NCI-H2227 (cell line): ENCODE results near the gene MAPKAPK5.
"Not testable (repeated sequence)": the region's sequence is repeated elsewhere in the genome, so short reads cannot be mapped to it uniquely, and the experiment has no call there.

Source experiments
- DNase-seq: peaks from one replicate; lab custom pipeline; 2025; ENCODE audit not compliant: unreplicated experiment; lab: John Stamatoyannopoulos, UW

MAPKAPK5 gene

DNA sequence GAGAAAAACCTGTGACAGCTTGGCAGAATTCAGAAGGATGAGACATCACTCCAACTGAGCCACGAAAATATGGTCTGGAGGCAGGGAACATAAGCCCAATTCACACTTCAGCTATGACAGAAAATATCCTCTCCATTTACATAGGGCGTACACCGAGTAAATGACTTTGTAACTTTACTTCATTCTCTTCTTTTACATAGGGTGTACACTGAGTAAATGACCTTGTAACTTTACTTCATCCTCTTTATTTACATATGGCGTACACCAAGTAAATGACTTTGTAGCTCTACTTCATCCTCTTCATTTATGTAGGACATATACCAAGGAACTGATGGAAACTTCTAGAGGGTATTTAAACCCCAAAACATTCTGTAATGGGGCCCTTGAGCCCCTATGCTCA is 14.1 kb upstream of the MAPKAPK5 start:
- no peak for DNase-seq

DNA sequence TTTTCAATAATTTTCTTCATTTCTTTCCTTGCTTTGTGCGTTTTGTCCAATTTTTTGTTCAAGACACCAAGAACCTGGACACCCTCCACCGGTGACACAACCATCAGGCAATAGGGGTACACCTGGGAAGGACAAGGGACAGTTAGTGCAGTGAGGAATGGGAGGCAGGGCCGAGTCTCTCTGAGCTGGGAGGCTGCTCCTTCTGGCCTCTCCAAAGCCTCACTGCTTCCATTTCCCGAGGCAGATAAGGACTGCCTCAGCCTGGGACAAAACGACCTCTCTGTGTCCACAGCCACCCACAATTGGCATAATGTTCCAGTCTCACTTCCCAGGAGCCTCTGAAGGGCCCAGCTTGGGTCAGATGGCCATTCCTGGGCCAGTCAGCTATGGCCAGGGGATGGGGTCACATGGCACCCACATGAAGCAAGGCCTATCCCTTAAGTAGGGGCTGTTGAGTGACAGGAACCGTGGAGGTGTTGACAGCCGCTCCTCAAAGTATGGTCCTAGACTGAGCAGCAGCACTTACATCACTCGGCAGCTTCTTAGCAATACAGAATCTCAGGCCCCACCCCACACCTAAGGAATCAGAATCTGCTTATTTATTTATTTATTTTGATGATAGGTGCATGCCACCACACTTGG is 13.6 kb upstream of the MAPKAPK5 start:
- DNase-seq = no peak

DNA sequence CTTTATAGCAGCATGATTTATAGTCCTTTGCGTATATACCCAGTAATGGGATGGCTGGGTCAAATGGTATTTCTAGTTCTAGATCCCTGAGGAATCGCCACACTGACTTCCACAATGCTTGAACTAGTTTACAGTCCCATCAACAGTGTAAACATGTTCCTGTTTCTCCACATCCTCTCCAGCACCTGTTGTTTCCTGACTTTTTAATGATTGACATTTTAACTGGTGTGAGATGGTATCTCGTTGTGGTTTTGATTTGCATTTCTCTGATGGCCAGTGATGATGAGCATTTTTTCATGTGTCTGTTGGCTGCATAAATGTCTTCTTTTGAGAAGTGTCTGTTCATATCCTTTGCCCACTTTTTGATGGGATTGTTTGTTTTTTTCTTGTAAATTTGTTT is 12.4 kb upstream of the MAPKAPK5 start:
- DNase-seq = not testable (repeated sequence)

DNA sequence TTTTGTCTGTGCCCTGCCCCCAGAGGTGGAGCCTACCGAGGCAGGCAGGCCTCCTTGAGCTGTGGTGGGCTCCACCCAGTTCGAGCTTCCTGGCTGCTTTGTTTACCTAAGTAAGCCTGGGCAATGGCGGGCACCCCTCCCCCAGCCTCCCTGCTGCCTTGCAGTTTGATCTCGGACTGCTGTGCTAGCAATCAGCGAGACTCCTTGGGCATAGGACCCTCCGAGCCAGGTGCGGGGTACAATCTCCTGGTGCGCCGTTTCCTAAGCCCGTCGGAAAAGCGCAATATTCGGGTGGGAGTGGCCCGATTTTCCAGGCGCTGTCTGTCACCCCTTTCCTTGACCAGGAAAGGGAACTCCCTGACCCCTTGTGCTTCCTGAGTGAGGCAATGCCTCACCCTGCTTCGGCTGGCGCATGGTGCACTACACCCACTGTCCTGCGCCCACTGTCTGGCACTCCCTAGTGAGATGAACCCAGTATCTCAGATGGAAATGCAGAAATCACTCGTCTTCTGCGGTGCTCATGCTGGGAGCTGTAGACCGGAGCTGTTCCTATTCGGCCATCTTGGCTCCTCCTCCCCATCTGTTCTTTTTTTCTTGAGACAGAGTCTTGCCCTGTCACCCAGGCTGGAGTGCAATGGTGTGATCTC is 7.2 kb upstream of the MAPKAPK5 start:
- not testable (repeated sequence) for DNase-seq

DNA sequence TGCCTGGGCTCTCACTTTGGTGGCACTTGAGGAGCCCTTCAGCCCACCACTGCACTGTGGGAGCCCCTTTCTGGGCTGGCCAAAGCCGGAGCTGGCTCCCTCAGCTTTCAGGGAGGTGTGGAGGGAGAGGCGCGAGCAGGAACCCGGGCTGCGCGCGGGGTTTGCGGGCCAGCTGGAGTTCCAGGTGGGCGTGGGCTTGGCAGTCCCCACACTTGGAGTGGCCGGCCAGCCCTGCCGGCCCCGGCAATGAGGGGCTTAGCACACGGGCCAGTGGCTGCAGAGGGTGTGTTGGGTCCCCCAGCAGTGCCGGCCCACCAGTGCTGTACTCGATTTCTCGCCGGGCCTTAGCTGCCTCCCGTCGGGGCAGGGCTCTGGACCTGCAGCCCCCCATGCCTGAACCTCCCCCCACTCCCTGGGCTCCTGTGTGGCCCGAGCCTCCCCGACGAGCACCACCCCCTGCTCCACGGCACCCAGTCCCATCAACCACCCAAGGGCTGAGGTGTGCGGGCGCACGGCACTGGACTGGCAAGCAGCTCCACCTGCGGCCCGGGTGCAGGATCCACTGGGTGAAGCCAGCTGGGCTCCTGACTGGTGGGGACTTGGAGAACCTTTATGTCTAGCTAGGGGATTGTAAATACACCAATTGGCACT is 6.4 kb upstream of the MAPKAPK5 start:
- not testable (repeated sequence) for DNase-seq

DNA sequence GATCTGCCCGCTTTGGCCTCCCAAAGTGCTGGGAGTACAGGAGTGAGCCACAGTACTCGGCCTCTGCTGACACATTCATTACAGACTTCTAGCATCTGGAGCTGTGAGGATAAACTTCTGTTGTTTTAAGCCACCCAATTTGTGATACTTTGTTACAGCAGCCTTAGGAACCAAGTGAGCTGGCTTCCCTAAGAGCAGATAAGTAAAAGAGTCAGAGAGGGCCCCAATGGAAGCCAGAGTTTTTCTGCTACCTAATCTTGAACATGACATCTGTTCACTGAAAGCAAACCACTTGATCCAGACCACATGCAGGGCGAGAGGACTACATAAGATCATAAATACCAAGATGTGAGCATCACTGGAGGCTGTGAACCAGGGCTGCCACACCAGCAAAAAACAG is 3.7 kb upstream of the MAPKAPK5 start:
- DNase-seq = peak; percentile 28

DNA sequence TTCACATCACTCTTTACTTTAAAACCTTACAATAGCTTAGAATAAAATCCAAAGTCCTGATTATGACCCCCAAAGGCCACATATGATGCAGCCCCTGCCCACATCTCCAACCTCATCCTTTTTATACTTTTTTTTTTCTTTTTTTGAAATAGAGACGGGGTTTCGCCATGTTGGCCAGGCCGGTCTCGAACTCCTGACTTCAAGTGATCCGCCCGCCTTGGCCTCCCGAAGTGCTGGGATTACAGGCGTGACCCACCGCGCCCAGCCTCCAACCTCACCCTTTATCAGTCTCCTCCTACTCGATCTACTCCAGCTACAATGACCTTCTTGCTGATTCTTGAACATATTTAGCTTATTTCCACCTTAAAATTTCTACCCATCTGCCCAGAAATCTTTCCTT is 1.2 kb upstream of the MAPKAPK5 start:
- DNase-seq = no peak

DNA sequence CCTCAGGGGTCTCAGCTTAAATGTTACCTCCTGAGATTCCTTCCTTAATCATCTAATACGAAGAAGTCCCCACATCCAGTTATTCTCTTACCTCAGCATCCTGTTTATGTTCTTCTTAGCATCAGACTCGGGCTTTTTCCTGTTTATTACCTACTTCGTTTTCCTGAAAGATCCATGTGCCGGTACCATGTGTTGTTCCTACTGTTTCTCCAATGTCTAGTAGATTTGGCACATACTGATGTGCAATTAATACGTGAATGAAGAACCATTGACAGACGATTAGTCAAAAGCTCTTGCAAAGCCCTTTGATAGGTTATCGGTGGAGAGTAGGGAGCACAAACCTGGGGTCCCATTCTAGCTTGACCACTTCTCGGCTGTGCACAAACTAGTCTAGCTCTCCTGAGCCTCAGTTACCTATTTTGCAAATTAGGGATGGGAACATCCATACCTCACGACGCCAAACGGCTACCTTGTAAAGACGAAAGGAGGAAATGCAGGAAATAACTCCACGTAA is 735 bp upstream of the MAPKAPK5 start:
- DNase-seq = peak; percentile 20

DNA sequence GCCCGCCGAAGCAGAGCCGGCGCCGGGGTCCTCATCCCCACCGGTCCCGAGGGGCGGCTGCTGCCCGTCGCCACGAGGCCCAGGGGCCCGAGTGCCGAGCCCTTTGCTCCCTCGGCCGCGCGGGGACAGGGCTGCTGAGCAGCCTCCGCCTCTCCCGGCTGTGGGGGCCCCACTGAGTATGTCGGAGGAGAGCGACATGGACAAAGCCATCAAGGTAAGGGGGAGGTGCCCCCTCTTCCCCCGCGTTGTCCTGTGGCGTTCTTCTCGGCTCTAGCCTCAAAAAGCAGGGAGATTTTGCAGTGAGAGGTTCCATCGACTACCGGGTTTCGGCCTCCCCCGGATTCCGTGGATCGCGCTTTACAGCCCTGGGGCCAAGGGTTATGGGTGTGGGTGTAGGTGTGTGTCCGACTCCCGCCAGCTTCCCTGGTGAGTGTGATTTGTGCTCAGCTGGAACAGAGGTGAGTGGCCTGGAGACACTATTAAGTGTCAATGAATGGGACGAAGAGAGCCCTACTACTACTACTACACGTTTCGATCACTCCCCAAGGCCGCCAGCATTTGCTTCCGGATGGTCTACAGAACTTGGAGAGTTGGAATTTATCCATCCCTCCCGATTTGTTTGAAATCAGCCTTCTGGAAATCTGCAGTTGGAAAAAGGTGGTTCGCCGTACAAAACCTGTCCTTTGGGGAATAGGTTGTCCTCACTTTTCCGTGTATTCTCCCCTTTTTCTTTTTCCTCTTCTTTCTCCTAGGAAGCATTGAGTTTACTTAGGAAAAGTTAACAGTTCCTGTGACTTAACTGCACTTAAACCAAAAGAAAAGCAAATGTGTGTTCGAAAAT is 748 bp downstream of the MAPKAPK5 start:
- DNase-seq = peak; percentile 59

DNA sequence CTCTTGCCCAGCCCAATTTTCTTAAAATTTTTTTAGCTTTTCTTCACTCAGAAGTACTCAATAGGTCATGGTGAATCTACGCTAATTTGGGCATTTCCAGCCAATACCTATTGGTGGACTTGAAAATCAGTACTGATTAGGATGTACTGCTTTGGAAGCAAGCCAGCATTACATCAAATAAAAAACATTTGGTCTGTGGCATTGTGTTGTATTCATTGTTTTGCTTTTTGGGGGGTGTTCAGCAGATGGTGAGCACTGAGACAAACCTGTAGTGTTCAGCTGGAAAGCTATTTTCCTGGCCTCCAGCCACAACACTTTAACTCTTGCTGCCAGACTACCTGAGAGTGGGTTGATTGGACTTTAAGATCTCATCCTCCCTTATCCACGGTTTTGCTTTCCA is 4.0 kb downstream of the MAPKAPK5 start:
- DNase-seq = no peak

DNA sequence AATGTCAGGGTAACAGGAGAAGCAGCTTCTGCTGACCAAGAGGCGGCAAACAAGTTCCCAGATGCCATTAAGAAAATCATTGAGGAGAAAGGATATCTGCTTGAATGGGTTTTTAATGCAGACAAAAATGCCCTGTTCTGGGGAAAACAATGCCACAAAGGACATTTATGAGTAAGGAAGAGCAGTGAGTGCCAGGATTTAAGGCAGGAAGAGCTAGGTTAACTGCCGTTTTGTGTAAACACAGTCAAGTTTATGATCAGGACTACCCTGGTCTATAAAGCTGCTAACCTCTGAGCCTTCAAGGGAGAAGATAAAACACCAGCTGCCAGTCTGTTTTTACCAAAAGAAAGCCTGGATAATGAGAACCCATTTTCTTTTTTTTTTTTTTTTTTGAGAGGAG is 8.5 kb downstream of the MAPKAPK5 start:
- DNase-seq = no peak

DNA sequence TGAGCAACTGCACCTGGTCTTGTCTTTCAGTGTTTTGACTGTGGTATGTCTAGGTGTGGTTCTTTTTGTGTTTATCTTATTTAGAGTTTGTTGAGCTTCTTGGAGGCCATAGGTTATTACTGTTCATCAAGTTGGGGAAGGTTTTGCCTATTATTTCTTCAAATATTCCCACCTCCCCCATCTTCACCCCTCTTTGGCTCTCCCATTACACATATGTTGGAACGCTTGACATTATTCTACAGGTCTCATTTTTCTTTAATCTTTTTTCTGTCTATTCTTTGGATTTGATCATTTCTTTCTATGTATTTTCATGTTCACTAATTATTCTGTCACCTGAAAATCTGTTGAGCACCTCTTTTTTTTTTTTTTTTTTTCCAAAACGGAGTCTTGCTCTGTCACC is 16.2 kb downstream of the MAPKAPK5 start:
- no peak for DNase-seq

DNA sequence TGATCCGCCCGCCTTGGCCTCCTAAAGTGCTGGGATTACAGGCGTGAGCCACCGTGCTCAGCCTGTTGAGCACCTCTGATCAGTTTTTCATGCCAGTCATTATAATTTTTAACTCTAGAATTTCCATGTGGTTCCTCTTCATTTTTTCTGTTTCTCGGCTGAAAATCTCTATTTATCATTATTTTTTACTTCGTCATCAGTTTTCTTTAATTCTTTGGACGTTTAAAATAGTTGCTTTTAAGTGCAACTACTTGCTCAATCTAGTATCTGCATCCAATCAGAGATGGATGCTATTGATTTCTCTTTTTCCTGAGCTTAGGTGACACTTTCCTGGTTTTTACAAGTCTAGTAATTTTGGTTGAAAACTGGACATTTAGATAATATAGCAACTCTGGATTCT is 16.8 kb downstream of the MAPKAPK5 start:
- DNase-seq = no peak

DNA sequence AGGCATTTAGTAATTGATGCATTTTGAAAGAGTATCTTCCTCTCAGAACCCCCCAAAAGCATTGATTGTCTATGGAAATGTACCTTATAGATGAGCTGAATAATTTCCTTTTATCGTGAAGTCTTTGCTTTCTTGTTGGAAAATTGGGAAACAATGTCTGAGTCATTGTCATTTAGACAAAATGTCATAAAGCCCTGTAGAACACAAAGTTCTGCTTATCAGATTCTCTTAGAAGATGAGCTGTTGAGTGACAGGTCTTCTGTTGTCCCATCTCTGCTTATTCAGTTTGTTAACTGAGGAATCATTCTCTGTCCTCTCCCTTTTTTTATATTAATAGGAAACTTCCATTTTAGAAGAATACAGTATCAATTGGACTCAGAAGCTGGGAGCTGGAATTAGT is 22.9 kb downstream of the MAPKAPK5 start:
- no peak for DNase-seq

DNA sequence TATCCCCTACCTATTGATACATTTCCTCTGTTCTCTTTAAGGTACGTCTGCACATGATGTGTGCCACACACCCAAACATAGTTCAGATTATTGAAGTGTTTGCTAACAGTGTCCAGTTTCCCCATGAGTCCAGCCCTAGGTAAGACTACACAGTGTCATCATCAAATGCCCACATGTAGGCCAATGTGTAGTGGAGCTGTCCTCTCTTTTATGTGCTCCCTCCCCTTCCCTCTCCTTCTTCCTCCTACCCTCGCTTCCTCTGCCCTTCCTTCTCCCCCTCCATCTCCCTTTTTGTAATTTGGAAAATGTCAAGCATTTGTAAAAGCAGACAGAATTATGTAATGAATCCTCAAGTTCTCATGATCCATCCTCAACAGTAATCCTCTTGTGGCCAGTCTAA is 25.5 kb downstream of the MAPKAPK5 start:
- DNase-seq = no peak

DNA sequence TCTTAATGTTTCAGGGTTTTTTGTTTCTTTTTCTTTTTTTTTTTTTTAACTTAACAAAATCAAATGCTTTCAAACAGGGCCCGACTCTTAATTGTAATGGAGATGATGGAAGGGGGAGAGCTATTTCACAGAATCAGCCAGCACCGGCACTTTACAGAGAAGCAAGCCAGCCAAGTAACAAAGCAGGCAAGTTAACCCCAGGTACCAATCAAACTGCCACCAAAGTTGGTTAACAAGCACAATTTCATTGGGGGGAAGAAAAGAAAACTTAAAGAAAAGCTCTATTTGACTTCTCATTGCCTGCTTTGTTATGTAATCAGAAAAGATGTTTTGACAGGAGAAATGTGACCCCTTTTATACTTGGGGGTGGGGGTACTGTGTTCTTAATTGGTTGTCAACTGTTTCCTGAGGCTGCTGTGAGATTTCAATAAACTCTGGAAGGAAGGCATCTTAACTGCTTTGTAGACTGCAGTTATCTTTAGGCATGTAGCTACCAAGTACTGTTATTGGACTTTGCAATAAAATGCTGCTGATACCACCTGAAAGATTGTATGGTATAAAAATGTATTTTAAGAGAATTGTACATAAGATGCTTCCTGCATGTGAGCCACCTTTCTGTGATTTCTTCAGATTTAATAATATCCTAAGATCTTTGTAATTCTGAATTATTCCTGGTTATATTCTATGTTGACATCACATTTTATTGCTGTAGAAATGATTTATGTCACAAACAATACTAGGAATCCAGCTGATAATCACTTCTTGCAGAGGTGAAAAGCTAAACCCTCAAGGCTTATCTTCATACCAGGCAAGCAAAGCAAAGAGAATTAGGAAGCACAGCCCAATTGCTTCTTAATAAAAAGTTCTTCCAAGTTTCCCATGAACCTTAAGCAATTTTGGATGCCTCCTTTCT is 26.9 kb downstream of the MAPKAPK5 start:
- no peak for DNase-seq

DNA sequence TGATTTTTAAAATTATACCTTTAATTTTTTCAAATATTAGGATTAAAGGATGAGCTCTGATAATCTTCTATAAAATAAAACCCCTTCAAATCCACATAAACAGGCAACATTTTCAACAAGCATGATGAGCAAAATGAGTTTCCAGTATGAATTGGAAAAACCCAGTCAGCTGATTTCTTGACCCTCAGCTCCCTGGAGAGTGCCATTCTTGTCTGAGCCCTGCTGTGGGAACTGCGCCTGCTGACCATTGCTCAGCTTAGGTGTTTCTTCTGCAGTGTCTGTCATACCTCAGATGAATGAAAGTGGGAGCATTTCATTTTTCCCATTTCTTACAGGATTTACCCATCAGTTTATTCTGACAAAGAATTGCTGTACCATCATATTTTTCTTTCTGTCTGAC is 27.6 kb downstream of the MAPKAPK5 start:
- DNase-seq = no peak

DNA sequence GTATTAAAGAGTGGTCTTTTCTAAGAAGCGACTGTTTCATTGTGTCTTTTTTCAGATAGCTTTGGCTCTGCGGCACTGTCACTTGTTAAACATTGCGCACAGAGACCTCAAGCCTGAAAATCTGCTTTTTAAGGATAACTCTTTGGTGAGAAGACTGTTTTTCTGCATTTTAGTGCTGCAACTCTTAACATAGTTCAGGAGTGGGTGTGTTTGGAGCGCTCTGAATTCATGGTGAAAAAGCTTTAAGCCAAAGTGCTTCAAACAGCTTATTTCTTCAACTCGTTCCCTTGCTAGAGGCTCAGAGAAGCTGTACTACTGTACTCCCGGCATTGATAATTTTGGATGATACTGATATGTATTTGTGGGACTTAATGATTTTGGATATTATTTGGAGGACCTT is 28.2 kb downstream of the MAPKAPK5 start:
- DNase-seq = no peak

DNA sequence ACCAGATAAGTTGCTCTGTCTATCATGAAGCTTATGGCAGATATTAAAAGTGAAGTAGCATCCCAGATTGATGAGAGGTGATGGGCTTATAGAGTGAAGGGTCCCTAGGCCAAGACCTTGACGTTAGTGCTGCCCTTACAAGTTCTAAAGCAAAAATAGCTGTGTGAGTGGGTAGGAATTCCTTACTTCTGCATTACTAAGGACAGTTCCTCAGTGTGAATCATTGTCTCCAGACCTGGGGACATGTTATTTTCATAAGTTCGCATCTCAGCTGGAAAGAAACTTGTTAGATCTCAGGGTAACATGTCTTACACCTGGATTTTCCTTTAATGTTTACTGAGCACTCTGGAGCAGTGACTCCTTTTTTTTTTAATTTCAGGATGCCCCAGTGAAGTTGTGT is 28.7 kb downstream of the MAPKAPK5 start:
- DNase-seq = no peak

DNA sequence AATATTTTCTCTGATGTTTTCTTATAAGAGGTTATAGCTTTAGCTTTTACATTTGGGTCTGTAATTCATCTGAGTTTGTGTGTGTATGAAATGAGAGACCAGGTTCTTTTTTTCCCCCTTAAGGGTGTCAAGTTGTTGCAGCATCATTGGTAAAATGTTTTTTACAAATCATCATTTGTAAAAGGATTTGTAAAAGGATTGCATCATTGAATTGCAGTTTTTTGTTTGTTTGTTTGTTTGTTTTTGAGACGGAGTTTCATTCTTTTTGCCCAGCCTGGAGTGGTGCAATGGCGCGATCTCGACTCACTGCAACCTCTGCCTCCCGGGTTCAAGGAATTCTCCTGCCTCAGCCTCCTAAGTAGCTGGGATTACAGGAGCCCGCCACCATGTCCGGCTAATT is 31.1 kb downstream of the MAPKAPK5 start:
- DNase-seq = no peak
